HG03558 (cell line): ENCODE measurements around the gene NUDC.
"Not testable (repeated sequence)": the region's sequence is repeated elsewhere in the genome, so short reads cannot be mapped to it uniquely, and the experiment has no call there.

Experiments
- ATAC-seq: cut with Tn5 transposase; IDR thresholded peaks from one replicate; pipeline ENCODE4 v1.9.1; 2021; ENCODE audit warnings: moderate number of reproducible peaks; ENCODE audit not compliant: unreplicated experiment; ENCODE audit errors: extremely low read depth

Gene NUDC

DNA sequence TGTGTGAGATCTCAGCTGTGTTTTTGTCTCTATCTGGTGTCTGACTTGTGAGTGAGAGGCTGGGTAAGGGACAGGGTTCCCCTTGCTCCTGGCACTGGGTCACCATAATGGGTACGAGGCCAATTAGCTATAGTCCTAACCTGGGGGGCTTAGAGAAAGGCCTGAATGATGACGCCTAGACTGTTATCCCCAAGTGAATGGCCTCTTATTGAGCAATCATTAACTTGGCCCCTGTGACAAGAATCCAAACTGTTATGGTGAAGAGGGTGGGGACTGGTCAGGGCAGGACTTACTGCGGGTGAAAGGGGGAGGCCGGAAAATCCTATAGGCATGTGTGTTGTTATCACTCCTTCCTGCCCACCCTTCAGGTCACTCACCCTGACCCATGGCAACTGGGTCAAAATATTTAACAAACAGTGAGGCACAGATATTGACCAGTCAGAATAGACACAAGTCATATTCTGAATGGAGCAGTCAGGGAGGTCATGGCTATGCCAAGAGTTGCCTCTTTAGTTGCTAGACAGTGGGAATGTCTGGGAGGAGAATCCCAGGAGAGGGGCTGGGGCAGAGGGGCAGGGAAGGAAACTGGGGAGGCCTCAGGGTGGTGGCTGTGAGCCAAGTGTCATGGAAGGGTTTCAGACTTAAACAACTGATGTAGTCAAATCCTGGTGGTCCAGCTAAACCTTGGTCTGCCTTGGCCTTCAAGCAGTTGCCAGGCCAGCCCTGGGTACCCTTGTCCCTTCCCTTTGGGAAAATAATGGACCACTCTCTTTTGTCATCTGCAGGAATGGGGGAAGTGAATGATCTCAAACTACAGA, 11.0 kb upstream of the NUDC start:
- ATAC-seq = no peak

DNA sequence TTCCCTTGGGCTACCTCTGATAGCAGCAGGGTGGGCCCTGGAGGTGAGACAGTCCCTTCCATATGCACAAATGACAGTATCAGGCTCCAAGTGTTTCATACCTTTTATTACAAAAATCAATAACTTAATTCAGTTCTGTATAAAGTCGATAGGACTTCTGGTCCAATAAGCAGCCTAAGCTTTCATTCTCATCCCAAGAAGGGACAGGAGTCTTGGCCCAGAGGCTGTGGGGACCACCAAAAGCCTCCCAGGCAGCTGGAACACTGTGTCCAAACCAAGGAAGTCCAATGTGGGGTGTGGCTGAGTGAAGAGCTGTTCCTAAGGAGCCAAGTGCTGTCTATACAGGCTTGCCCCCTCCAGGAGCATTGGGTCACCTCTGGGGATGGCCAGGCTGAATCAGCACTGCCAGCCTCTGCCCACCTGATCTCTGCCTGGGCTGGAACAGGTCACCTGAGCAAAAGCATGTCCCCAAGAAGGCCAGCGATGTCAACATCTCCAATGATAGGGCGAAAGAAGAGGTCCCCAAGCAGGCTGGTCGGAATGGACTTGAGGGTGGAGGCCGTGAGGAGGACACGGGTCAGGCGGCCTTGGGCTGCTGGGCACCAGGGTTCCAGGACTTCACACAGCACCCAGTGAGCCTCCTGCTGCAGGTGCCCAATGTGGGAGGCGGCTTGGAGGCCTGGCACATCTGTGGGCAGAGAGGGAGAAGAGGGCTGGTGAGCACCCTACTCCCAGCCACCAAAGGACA, 10.0 kb upstream of the NUDC start:
- ATAC-seq = no peak

DNA sequence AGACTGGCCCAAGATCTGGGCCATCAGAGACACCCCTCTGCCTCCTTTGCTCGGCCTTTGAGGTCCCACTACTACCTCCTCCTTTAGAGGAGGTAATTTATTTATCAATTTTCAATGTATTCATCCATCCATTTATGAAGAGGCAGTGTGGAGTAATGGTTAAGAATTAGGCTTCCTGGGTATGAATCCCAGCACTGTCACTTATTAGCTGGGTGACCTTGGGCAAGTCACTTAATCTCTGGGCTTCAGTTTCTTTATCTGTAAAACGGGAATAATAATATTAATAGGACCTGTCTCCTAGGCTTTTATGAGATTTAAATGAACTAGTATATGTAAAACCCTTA, 9.4 kb upstream of the NUDC start:
- no peak for ATAC-seq

DNA sequence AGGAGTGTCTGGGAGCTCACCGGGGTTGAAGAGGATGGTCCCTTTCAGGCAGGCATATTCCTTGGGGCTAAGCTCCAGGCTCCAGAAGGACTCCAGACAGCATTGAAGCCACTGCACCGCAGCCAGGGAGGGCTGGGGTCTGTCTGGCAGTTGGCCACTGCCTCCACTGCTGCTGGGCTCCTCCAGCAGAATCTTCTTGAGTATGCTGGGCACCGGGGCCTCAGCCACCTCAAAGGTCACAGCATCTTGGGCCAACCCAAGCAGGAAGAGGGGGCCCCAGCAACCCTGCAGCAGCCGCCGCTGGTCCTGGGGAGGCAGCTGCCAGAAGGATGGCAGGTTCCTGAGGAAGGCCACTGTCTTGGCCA, 8.2 kb upstream of the NUDC start:
- ATAC-seq = no peak

DNA sequence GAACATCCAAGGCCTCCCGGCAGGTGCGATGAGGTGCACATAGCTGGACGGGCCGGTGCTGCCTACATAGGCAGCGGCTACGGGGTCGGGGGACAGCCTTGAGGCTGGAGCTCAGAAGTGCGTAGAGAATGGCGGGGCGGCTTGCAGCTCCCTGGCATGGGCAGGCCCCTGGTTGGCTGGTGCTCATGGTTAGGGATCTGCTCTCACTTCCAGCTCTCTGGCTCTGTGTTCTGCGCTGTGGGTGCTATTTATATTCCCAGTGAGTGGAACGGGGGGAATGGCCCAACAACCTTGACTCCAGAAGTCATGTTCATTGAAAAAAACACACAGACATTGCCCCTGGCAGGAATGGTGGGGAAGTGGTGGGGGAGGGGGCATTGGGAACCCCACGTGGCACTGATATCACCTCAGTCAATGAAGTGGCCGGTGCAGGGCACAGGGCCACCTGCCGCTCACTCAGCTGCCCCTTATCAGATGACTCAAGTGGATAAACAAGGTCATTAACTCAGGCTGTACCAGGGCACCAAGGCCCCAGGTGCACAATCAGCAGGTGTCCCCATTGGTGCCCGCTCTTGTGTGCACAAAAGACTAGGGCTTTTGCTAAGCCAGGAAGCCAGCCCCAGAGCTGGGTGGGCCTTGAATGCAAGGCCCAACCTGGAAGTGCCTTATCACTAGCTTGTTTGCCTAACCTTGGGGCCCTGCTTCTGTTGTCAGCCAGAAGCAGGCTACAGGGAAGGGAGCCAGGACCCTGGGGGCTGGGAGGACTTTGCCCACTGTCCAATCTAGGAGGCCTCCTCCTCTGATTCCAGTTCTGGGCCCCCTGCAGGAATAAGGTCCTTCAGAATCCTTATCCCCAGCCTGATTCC, 7.6 kb upstream of the NUDC start, which contains the start of gene NR0B2:
TSS of gene NR0B2 (minus strand) at position 222 of the 866 bp plus-strand sequence. CDS start at position 187, 35 bp downstream.
- ATAC-seq = no peak

DNA sequence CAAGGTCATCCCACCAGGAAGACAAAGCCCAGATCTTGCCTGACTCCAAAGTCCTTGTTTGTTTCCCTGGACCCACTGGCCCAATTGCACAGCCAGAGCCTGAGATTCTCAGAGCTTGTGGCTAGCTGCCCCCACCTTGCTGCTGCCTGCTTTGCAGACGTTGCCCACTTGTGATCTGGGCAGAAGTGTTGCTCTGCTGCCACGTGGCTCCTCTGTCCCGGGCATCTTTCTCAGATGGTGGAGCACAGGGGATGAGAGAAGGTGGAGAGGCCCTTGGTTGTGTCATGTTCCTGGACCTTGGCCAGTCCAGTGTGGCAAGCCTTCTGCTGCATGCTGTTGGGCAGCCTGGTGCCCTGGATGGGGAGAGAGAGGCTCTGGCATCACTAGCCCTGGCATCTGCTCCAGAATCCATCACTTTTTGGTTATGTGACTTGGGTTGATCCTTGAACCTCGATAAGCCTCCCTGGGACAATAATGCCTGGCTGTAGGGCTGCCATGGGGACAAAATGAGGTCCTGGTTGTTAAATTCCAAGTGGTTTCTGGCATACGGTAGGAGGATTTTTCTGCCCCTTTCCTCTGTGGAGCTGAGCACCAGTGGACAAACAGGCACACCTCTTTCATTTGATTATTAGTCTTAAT, 6.2 kb upstream of the NUDC start:
- no peak for ATAC-seq

DNA sequence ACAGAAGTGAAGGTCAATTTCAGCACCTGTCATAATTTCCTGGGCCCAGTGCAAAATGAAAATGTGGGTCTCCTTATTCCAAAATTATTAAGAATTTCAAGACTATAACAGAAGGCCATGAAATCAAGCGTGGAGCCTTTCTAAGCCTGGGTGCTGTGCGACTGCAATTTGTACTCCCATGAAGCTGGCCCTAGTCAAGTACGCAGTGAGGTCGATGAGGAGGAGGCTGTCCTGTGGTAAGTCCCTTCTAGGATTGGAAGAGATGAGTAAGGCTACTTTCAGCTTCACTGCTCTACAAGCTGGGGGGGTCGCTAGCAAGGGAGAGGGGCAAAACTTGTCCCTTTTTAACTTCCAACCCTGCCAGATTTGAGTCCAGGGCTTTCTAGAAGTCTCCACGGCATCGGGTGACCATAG, 410 bp upstream of the NUDC start:
- ATAC-seq = no peak

DNA sequence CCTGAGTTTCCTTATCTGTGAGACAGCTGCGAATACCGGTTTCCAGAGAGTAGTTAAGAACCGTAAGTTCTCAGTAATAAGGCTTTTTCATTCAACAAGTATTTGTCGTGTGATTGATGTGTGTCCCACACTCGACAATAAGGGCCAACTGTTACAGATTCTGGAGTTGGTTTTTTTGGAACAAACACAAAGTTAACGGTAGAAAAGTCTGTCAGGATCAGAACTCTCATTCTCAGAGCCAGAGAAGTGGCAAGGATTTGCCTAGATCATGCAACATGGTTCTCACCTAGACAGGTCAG, 837 bp downstream of the NUDC start:
- no peak for ATAC-seq

DNA sequence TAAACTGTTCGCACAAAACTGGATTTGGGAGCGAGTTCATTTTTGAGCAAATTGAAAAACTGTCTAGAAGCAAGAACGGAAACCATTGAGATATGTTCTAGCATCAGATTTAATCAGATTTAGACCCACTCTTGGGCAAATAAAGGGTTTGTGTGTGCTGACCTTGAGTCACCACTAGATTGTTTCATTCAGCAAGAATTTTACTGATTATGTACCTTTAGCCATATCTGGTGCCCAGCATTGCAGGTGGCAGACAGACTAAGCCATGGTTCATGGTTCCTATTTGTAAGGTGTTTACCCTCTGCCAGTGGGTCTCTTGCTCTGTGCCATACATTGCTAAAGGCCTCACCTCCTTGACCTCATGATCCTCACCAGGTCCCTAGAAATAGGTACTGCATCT, 1.4 kb downstream of the NUDC start:
- ATAC-seq = no peak

DNA sequence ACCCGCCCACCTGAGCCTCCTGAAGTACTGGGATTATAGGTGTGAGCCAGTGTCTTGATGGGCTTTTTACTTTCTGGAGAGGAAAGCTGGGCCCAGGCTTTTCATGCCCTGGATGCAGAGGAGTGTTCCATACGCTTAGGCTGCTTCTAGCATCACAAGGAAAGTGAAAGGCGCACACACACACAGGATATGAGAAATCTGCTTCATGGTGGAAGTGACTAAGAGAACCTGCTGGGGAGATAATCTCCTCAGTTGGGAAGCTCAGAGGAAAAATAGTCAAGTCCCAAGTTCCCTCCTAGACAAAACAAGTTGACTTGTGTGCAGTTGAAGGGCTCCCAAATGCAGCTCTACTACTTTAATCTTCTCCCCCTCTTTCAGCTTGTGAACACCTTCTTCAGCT, 2.2 kb downstream of the NUDC start:
- ATAC-seq = no peak

DNA sequence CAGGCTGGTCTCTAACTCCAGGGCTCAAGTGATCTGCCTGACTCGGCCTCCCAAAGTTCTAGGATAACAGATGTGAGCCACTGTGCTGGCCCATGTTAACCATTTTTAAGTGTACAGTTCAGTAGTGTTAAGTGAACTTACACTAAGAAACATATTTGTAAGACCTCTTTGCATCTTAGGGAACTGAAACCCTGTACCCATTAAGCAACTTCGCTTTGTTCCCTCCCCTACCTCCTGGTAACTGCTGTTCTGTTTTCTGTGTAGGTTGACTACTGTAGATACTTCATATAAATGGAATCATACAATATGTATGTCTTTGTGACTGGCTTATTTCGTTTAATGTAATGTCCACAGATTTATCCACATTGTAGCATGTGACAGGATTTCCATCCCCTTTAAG, 11.0 kb downstream of the NUDC start:
- no peak for ATAC-seq

DNA sequence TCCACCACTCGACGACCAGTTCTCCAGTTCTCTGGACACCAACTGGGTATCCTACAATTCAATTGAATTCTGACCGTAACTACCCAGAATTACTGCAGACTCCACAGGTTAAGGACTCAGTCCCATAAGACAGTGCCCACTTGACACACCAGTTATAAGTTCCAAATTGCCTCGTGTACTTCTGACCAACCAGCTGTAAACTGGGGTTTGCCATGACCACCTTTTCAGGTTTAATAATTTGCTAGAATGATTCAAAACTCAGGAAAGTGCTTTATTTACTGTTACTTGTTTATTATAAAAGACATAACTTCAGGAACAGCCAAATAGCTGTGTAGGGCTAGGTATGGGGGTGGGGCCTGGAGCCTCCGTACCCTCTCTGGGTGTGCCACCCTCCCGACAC, 15.3 kb downstream of the NUDC start:
- no peak for ATAC-seq

DNA sequence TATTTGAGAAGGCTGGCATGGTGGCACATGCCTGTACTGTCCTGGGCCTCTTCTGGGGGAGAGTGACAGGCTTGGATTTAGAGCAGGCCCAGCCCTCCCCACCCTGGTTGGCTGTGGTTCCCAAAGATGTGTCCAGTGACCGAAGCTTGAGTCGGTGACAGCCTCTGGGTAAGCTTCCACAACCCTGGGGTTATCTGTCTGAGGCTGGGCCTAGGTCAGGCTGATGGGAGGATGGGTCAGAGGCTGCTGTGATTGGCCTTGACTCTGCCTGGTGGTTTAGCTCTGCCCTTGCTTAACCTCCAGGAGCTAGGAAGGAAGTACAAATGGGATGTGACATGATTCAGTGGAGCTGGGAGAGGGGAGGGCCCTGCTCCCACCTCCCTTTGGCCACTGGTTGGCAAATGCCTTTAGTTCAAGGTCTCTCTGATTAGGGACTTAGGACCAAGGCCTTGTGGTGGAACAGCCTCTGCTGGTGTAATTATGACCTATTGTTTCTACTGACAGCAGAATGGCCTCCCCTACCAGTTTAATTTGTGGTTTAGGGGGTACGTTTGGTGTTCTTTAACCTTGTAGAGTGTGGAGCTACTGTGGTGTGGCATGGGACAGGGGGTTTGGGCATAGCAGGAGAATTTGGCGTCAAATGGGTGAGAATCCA, 16.6 kb downstream of the NUDC start:
- no peak for ATAC-seq

DNA sequence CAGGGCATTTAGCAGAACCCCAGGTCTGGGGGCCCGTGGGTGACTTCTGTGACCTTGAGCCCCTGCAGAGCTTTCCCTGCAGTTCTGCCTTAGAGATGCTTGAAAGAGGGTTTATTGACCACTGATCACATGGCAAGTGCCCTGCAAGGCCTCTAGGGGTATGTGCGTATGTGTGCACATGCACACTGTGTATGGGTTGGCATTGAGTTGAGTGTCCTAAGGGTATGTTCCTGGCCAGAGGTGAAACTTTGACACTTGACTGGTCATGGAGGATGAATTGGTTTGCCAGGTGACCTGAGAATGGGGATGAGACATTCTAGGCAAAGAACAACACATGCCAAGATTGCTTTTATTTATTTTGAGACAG, 17.1 kb downstream of the NUDC start:
- no peak for ATAC-seq

DNA sequence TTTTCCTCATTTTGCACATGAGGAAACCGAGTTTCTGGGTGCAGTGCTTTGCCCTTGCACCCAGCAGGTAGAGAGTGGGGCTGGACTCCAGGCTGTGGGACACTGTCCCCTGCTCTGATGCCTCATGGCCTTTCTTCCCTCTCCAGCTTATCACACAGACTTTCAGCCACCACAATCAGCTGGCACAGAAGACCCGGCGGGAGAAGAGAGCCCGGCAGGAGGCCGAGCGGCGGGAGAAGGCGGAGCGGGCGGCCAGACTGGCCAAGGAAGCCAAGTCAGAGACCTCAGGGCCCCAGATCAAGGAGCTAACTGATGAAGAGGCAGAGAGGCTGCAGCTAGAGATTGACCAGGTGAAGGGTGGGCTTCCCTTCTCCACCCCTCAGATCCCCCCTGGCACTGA, 19.8 kb downstream of the NUDC start:
- no peak for ATAC-seq

DNA sequence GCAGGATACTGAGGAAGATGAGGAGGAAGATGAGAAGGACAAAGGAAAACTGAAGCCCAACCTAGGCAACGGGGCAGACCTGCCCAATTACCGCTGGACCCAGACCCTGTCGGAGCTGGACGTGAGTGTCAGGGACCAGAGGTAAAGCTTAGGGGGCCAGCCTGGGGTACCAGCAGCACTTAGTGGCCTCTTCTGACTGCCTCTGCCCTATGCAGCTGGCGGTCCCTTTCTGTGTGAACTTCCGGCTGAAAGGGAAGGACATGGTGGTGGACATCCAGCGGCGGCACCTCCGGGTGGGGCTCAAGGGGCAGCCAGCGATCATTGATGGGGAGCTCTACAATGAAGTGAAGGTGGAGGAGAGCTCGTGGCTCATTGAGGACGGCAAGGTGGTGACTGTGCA, 21.1 kb downstream of the NUDC start:
- no peak for ATAC-seq

DNA sequence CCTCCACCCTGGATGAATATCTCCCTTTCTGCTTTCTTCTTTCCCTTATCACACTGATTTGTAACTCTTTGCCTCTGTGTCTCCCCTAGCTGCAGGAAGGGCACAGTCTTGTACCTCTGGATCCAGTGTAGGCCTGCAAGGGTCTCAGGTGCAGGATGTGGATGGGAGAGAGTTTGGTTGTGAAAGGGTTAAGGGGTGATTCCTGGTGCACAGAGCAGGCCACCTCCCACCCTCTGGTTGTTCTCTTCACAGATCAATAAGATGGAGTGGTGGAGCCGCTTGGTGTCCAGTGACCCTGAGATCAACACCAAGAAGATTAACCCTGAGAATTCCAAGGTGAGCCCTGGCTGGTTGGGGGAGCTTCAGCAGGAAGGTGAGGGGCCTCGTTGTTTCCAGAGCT, 23.6 kb downstream of the NUDC start:
- no peak for ATAC-seq

DNA sequence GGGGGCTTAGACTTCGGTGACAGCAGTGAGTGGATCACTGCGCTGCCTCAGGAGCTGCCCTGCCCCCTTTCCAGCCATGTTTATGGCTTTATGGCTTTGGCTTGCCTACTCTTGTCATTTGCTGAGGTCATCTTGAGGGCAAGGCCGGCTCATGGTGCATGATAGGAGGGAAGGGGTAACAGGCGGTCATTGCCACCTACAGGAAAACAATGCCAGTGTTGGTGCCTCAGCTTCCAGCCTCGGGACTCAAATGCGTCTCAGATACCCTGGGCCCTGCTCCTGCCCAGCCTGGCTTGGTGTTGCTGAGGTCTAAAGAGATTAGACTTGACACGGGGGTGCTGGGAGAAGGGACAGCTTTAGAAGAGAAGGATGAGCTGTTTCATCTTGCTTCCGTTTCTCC, 24.2 kb downstream of the NUDC start:
- ATAC-seq = no peak

DNA sequence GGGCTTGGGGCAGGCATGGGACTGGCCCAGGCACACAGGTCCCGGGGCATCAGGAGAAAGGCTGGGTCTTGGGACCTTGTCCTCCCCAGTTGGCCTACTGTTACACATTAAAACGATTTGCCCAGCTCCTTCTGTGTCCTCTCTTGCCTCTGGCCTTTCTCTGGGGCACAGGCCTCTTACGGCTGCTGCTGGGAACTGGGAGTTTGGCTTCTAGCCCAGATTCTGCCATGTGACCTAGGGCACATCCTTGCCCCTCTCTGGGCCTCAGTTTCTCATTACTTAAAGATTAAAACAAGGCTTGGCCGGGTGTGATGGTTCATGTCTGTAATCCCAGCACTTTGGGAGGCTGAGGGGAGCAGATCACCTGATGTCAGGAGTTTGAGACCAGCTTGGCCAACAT, 24.7 kb downstream of the NUDC start:
- no peak for ATAC-seq

DNA sequence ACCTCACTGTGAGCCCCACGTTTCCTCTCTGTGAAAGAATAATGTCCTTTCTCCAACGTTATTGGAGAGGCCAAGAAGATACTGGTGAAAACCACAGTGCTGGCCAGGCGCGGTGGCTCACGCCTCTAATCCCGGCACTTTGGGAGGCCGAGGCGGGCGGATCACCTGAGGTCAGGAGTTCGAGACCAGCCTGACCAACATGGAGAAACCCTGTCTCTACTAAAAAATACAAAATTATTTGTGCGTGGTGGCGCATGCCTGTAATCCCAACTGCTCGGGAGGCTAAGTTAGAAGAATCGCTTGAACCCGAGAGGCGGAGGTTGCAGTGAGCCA, 27.1 kb downstream of the NUDC start:
- ATAC-seq = not testable (repeated sequence)
